Activated CD4-positive, alpha-beta T cell treated with anti-CD3 and anti-CD28 coated beads, Interleukin-2, Interleukin-6, amounts not matched to agents 100 ng/mL and 50 ng/mL, durations not matched to agents 16 hours and 8 hours (primary cell): Measurements from ENCODE around the gene LRRC41.
"Not testable (repeated sequence)": the region's sequence is repeated elsewhere in the genome, so short reads cannot be mapped to it uniquely, and the experiment has no call there.

ENCODE experiments used
- DNase-seq: peaks from one replicate; pipeline ENCODE4 v3.0.0-alpha.2; 2020

Gene LRRC41

GRCh38 chr1:46303038-46303871, at the start of gene LRRC41, which contains the start of gene UQCRH:
LRRC41 (minus strand) TSS chr1:46303616; CDS start chr1:46303322, 294 bp downstream.
UQCRH (plus strand) TSS chr1:46303698; CDS start chr1:46303767, 69 bp downstream.
- peak; percentile 95 for DNase-seq

GRCh38 chr1:46352363-46352762, 48.9 kb upstream of the LRRC41 start:
- no peak for DNase-seq

- no peak for DNase-seq
Observed at GRCh38 chr1:46345281-46345680, 41.9 kb upstream of the LRRC41 start.

- DNase-seq = no peak
Observed at GRCh38 chr1:46344481-46344880, 41.1 kb upstream of the LRRC41 start.

- DNase-seq = no peak
Observed at GRCh38 chr1:46343705-46344104, 40.3 kb upstream of the LRRC41 start.

GRCh38 chr1:46343351-46343695, 39.9 kb upstream of the LRRC41 start:
- DNase-seq = no peak

- no peak for DNase-seq
Observed at GRCh38 chr1:46342677-46343350, 39.4 kb upstream of the LRRC41 start.

GRCh38 chr1:46342084-46342656, 38.8 kb upstream of the LRRC41 start:
- peak; percentile 28 for DNase-seq

GRCh38 chr1:46341222-46342083, 38.0 kb upstream of the LRRC41 start:
- DNase-seq = no peak

GRCh38 chr1:46340404-46341221, 37.2 kb upstream of the LRRC41 start, which contains the start of gene NSUN4:
NSUN4 (plus strand) TSS chr1:46340807; CDS start chr1:46340827, 20 bp downstream.
- DNase-seq = peak; percentile 92

- not testable (repeated sequence) for DNase-seq
Observed at GRCh38 chr1:46337409-46337808, 34.0 kb upstream of the LRRC41 start.

GRCh38 chr1:46335081-46335480, 31.7 kb upstream of the LRRC41 start:
- DNase-seq = no peak

- DNase-seq = no peak
Observed at GRCh38 chr1:46334030-46334384, 30.6 kb upstream of the LRRC41 start.

GRCh38 chr1:46333300-46334029, 30.0 kb upstream of the LRRC41 start:
- no peak for DNase-seq

- DNase-seq = not testable (repeated sequence)
Observed at GRCh38 chr1:46331786-46332540, 28.5 kb upstream of the LRRC41 start.

- DNase-seq = not testable (repeated sequence)
Observed at GRCh38 chr1:46330381-46330780, 27.0 kb upstream of the LRRC41 start.

GRCh38 chr1:46329807-46330206, 26.4 kb upstream of the LRRC41 start:
- not testable (repeated sequence) for DNase-seq

GRCh38 chr1:46328182-46328581, 24.8 kb upstream of the LRRC41 start:
- not testable (repeated sequence) for DNase-seq

- DNase-seq = not testable (repeated sequence)
Observed at GRCh38 chr1:46325285-46326076, 22.1 kb upstream of the LRRC41 start.
